Measurements from ENCODE around the gene CRYGD.

DNA sequence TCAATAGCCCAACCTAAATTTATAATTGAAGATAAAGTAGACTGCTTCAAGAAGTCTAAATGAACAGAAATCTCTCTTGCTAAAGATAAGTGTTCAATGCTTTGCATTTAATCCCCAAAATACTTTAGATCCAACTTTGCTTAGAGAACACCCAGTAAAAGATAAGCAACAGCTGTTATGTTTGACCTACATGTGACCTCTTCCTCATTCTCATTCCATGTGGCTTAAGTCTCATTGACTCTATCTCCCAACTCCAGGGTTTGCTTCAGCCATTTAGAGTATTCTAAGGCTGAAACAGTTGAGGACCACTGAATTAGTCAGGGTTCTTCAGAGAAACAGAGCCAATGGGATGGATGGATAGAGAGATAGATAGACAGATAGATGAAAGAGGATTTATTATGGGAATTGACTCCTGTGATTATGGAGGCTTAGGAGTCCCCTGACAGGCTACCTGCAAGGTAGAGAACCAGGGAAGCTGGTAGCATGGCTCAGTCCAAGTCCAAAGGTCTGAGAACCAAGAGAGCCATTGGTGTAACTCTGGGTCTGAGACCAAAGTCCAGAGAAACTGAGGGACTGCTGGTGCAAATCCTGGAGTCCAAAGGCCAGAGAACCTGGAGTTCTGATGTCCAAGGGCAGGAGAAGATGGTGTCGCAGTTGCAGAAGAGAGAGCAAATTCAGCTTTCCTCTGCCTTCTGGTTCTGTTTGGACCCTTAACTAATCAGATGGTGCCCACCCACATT, 32.1 kb downstream of the CRYGD start:
- TF ChIP-seq SUZ12 (IDR thresholded peaks at IDR 0.05; ENCODE audit: extremely low read depth, insufficient read depth, insufficient read length) (no peak), YY1 (IDR thresholded peaks at IDR 0.05; ENCODE audit: insufficient read depth, insufficient read length) (no peak), ZNF274 (IDR thresholded peaks at IDR 0.05; ENCODE audit: low read depth, low read length) (no peak)
